Left ventricle myocardium superior (tissue), 1 donor: ENCODE measurements around the gene MEGF6. TPM values are rescaled to one million over a fixed set of nuclear protein-coding genes. Genes with fewer than 3 reads are reported as not detected.
"Not testable (repeated sequence)": the region's sequence is repeated elsewhere in the genome, so short reads cannot be mapped to it uniquely, and the experiment has no call there.

Source experiments
- ATAC-seq: fragments of 200-7000 bp; cut with Tn5 transposase; one replicate; pipeline ENCODE4 v1.9.1; 2020; ENCODE audit warnings: mild to moderate bottlenecking, moderate library complexity
- DNase-seq: peaks from one replicate; pipeline ENCODE4 v3.0.0-alpha.2; 2020
- intact Hi-C: fragments of 100-400 bp; cut with micrococcal nuclease; formaldehyde crosslinking; loops from one replicate; pipeline ENCODE4 v1.11.0; 2022
- total RNA-seq: library from RNA; stranded (reverse); fragmentation: NEBNext Ultra II Directional; extraction: Animal tissue kit (Norgen Biotek cat#: 25700); gene quantifications from one replicate; pipeline ENCODE4 v1.2.1, GENCODE V29; 2021
- donor health status: DM: no; HTN: yes; CAD: no; lungs with severe emphysema.

Gene MEGF6
- total RNA-seq, 1 donor from 2014 or later = 11.6 TPM

DNA sequence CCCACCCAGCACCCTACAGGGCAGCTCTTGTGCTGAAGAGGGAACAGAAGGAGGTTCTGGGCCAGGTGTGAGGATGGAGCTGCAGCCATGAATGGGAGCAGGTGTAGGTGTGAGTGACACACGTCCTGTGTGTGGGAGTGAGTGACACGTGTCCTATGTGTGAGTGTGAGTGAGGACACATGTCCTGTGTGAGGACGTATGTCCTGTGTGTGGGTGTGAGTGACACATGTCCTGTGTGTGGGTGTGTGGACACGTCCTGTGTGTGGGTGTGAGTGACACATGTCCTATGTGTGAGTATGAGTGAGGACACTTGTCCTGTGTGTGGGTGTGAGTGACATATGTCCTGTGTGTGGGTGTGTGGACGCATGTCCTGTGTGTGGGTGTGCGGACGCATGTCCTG lies 26.4 kb downstream of the MEGF6 start:
- intact Hi-C loops = no loop called here
- no peak for ATAC-seq

DNA sequence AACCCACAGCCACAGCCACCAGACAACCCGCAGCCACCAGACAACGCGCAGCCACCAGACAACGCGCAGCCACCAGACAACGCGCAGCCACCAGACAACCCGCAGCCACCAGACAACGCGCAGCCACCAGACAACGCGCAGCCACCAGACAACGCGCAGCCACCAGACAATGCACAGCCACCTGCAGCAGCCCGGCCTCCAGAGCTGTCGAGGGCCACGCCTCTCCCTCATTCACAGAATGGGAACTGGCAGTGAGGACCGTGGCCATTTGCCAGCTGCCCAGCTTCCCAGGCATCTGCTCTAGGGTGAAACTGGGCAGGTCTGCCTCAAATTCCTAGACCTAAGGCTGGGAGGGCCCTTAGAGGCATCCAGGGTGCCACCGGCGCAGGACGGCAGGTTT lies 27.6 kb downstream of the MEGF6 start:
- DNase-seq = peak; percentile 48
- intact Hi-C loops, ATAC-seq: not testable (repeated sequence)

More for the DNA sequence above, 26.4 kb downstream of the MEGF6 start:
- DNase-seq = no peak

DNA sequence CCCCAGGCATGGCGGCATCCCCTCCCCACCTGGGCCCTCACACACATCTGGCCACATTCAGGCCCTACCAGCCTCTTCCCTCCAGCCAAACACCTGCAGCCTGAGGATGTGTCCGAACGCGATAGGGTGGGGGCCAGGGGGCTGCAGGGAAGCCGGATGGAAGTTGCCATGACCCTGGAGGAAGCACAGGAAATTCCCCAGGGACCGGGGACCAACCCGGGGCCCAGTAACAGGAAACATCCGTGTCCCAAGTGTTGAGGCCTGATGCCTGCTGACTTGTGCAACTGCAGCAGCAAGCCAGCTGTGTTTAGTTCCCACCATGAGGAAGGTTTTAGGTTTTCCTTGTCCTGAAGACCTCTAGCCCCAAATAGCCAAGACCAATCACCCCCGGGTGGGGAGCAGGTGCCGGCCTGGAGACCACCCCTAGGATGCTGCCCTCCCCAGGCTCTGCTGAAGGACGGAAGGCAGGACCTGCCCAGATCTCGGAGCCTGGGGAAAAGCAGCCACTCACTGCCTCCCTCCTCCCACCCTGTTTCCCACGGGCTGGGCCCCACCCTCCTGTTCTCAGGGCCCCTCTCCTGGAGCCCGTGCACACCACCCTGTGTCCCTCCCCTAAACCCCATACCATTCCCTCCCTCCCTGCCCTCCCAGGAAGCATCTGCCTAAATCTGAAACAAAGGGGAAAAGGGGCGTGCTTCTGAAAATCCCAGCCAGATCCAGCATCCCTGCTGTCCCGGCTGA lies 29.8 kb downstream of the MEGF6 start:
- ATAC-seq (no peak), DNase-seq (no peak)
- intact Hi-C loops = no loop called here

DNA sequence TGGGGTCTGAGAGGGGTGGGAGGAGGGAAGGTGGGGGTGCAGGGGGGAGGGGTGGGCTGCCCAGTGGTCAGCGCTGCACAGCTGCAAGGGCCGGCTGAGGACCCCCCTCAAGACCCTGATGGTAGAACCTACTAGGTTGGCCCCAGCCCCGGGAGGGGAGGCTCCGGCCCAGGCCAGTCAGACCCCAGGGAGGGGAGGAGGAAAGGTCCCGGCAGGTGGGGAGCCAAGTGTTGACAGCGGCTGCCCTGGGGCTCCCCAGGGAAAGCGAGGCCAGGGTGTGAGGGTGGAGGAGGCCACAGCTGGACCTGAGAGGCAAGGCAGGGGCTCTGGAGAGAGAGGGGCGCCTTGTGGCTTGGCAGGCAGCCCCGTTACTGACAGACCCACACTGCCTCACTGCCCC lies 31.1 kb downstream of the MEGF6 start:
- intact Hi-C loops = no loop called here
- DNase-seq (no peak), ATAC-seq (no peak)

DNA sequence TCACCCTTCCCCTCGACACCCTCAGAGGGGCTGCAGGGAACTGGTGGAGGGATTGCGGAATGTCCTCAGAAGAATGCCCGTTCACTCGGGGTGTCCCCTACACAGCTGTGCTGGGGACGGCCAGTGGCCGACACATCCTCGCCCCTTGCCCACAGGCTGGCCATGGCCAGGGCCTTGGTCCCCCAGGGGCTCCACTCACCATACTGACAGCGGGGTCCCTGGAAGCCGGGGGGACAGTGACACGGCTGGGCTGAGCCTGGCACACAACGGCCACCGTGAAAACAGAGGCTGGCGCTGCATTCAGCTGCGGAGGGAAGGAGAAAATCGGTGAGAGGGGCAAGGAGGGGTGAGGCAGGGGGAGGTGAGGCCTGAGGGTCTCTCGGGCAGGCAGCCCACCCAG lies 31.7 kb downstream of the MEGF6 start:
- intact Hi-C loops = no loop called here
- no peak for ATAC-seq

DNA sequence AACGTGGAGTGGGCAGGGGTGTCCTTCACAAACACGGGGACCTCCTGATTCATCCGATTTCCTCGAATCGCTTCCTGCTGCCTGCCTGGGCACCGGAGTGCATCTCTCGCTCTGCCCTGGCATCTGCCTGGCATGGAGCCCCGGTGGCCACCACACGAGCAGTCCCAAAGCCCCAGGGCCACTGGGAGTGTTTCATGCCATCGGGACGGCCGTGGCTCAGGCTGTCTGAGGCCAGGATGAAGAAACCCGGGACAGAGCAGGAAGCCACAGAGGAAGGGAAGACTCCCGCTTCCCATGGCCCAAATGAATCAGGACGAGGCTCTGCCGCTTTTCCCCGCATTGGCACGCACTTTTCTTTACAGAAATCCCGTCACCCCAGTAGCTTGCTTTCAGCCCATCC lies 32.4 kb downstream of the MEGF6 start:
- ATAC-seq (no peak), DNase-seq (no peak)
- intact Hi-C loops = no loop called here

More for the DNA sequence above, 31.7 kb downstream of the MEGF6 start:
- no peak for DNase-seq

DNA sequence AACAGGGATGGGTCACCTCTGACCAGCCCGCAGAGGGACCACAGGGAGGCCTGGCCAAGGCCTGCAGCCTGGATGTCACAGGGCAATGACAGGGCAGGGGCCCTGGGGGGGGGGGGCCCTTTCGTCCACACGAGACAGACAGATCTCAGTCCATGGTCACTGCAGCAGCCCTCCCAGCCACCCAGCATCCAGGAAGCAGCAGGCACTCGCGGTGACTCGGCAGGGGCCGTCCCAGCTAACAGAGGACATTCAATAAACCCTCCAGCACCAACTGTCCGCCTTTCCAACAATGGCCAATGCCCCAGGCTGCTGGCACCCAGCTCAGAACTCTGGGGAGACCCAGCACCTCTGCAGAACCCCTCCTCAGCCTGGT lies 32.9 kb downstream of the MEGF6 start:
- DNase-seq = no peak
- intact Hi-C loops = no loop called here
- no peak for ATAC-seq

DNA sequence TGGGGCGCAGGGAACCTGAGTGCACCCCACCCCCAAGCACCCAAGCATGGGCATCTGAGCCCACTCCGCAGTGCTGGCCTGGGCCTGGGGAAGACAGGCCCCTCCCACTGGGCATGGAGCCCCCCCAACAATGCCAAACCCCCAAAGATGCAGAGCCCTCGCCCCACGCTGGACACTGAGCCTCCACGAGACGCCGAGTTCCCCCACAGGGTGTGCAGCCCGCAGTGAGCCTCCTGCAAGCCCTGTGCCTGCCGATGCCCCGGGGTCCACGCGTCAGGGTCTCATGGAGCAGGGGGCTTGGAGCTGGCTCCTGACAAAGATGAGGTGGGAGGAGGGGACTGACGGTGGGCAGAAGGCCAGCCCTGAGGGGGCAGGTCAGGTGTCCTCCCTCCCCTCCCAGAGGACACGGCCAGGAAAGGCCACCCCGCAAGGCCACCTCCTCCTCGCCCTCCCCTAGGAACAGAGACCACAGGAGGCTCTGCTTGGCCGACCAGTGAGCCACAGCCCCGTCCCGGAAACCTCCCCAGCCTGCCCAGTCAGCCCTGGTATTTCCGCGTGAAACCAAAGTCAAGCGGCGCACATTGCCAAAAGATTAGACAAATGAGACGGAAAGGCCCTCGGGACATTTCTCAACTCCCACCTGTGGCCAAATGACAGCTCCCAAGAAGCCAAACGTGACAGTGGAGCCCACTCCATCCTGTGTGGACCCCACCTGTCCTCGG lies 33.4 kb downstream of the MEGF6 start:
- ATAC-seq (no peak), DNase-seq (no peak)
- intact Hi-C loops = no loop called here

DNA sequence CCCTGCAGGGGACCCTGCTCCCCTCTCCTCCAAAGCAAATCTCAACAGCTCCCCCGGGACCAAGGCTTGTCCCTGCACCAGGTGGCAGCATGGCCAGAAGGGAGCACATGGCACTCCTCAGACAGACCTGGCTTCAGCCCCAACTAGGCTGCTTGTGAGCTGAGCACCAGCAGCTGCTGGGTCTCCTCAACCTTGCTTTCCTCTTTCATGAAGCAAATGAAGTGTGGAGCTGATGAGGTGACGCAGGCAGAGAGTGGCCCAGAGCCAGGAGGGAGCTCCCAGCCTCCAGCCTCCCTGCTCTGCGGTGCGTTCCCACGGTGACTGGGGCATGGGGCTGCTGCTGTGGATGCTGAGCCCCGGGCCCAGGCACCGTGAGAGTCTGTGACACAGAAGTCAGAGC lies 34.0 kb downstream of the MEGF6 start:
- intact Hi-C loops = no loop called here
- ATAC-seq = no peak
- no peak for DNase-seq

DNA sequence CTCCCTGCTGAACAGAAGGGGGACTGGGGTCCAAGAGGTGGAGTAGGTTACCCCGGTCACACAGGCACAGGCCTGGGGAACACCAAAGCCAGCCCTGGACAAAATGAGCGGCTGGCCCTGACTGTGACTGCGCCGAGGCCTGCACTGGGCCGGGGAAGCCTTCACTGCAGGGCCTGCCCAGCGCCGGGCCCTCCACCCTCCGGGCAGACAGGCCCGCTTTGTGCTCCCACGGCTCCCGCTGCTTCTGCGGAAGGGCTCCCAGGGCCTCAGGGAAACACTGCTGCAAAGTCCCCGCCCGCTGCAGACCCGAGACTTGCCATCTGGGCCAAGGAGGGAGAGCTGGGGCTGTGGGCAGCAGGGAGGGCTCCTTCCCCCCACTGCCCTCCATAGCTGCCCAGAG lies 35.3 kb downstream of the MEGF6 start:
- intact Hi-C loops = no loop called here
- DNase-seq = no peak
- ATAC-seq = no peak

DNA sequence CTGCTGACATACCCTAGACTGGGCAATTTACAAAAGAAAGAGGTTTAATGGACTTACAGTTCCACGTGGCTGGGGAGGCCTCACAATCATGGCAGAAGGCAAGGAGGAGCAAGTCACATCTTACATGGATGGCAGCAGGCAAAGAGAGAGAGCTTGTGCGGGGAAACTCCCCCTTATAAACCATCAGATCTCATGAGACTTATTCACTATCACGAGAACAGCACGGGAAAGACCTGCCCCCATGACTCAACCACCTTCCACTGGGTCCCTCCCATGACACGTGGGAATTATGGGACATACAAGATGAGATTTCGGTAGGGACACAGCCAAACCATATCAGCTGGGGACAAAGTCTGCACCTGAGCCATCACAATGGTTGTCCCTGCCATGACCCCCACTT lies 35.8 kb downstream of the MEGF6 start:
- ATAC-seq, DNase-seq, intact Hi-C loops: not testable (repeated sequence)

DNA sequence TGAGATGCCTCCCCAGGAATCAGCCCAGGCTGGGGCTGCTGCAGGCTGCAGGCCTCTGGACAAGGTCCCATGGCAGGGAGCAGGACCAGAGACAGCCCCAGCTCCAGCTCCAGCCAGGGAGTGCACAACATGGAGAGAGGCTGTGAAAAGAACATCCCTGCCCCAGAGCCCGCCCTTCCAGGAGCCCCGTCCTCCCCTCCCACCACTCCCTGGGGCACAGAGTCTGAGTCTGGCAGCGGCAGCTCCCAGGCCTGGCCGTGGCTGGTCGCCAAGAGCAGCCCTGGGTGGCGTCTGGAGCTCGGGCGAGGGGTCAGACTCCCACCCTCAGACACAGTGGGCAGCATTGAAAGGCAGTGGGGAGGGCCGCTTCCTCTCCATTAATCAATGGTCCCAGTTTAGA lies 37.8 kb downstream of the MEGF6 start:
- ATAC-seq (peak; percentile 31), DNase-seq (no peak)
- intact Hi-C loops = no loop called here

DNA sequence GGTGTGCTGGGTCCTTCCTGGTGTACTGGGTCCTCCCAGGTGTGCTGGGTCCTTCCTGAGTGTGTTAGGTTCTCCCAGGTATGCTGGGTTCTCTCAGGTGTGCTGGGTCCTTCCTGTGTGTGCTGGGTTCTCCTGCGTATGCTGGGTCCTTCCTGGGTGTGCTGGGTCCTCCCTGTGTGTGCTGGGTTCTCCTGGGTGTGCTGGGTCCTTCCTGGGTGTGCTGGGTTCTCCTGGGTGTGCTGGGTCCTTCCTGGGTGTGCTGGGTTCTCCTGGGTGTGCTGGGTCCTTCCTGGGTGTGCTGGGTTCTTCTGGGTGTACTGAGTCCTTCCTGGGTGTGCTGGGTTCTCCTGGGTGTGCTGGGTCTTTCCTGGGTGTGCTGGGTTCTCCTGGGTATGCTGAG lies 38.7 kb downstream of the MEGF6 start:
- intact Hi-C loops = not testable (repeated sequence)

DNA sequence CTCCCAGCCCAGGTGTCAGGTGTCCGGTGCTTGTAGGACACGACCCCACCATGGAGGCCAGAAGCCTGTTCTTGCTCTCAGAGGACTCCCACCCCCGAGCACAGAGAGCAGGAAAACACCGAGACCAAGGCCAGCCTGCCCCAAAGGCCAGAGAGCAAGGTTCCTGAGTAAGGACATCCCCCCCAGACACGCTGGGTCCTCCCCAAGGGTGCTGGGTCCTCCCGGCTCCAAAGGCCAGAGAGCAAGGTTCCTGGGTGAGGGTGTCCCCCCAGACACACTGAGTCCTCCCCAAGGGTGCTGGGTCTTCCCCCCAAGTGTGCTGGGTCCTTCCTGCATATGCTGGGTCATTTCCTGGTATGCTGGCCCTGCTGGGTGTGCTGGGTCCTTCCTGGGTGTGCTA lies 40.0 kb downstream of the MEGF6 start:
- intact Hi-C loops = no loop called here
- no peak for ATAC-seq
- no peak for DNase-seq

More for the DNA sequence above, 38.7 kb downstream of the MEGF6 start:
- not testable (repeated sequence) for ATAC-seq, DNase-seq

DNA sequence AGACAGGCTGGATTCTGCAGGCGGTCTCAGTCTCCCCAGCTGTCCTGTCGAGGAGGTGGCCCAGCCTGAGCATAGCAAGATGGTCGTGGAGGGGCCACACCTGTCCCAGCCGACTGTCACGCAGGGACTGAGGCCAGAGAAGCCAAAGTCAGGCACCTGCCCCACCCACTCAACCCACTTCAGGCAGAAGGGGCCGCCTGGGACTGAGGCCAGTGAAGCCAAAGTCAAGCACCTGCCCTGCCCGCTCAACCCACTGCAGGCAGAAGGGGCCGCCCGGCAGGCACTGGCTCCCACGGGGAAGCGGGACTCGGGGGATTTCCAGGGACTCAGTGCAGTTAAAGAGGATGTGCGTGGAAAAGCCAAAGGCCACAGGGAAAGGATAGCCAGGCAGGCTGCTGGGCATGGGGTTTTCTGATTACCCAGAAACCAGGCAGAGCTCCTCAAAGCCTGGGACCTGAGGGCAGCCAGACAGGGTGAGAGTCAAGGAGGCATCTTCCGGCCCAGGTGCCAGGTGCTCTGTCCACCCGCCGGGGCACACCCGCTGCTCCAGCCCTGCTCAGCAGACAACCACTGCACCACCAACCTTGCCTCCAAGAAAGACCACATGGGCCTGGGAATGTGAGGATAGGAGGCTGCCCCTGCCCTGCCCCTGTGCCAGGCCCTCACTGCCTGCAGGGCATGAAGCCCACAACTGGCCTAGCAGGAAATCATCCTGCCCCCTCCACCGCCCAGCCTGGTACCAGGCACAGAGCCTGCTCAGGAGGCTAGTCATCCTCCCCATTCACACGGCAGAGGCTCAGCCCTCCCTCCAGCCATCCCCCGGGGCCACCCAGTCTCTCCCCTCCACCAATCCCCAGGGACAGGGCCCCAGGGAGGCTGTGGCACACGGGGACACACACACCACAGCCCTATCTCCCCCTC lies 41.0 kb downstream of the MEGF6 start:
- ATAC-seq = no peak
- no peak for DNase-seq
- intact Hi-C loops = no loop called here

DNA sequence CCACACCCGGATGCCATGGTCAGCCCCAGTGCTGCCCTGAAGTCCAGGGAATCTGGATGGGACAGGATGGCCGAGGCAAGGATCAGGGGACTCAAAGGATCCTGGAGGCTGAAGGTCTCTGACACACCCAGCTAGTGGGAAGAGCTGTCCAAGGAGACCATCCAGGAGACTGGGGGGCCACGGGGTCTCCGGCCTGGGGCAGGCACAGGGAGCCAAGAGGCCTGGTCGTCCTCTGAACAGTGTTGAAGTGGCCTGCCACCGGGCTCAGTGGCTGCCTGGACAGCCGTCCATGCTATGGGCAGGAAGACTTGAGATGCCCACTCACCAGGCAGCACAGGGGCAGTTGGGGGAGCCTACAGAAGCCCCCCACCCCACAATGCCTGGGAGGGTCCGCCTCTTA lies 41.9 kb downstream of the MEGF6 start:
- intact Hi-C loops = no loop called here
- ATAC-seq = no peak
- DNase-seq = no peak

DNA sequence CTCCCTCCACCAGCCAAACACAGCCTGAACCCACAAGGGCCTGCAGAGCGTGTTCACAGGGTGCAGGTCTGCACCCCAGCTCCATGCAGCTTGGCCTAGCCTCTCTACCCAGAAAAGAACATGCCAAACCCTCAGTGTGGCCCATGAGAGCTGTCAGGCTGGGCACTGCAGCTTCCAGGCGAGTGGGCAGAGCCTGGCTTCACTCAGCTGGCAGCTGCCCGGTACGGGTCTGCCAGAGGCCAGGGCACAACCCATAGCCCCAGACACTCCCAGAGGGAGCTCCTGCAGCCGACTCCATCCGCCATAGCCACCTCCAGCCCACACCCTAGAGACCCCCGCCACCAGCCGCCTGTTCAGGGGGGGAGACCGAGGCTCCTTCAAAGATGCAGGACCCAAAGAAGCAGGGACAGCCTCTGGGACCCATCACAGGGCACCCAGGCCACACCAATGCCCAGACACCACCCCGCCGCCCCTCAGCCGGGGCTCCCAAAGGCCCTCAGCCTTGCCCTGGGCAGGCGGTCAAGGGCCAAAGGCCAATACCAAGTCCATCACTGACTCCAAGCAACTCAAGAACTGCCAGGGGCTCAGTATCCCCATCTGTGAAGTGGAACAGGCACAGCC lies 42.4 kb downstream of the MEGF6 start:
- ATAC-seq (peak; percentile 73), DNase-seq (peak; percentile 55)
- intact Hi-C loops = no loop called here

DNA sequence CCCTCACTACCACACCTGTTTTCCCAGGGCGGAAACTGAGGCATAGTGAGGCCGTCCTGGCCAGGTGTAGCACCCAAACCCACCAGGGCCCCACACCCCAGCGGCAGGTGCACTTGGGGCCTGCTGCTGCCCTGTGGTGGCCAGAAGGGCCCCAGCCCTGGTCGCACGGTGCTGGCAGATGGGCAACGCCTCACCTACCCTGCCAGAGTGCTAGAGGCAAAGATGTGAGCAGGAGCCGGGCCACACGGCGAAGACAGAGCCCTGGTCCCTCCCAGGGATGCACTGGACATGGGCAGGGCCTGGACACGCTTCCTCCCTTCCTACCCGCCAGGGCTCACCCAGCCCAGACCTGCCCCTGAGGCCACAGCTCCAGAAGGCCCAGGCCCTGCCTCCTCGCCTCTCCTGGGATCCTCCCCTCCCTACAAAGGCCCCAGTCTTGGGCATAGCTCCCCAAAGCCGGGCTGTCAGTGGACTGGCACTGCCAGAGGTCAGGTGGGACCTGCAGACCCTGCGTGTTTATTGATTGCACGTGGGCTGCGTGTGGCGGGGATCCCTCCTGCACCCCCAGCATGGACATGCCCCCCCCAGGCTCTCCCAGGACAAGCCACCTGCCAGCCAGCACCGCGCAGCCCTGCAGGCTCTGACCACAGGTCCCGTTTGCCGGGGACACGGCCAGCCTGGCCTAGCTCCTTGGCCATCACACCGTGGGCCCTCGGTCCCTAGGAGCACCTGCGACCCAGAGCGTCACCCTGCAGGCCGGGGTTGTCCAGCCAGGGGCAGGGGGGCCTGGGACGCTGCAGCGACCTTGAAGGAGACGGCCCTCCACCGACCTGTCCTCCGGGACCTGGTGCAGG lies 44.1 kb downstream of the MEGF6 start:
- no peak for ATAC-seq
- intact Hi-C loops = no loop called here

More for the DNA sequence above, 44.1 kb downstream of the MEGF6 start:
- DNase-seq = no peak
